K562 (cell line): Measurements from ENCODE around the gene SERINC3. TPM values are rescaled to one million over a fixed set of nuclear protein-coding genes. Genes with fewer than 3 reads are reported as not detected.

ENCODE experiments used
- ATAC-seq: fragments of 200-7000 bp; cut with Tn5 transposase; 3 replicates; pipeline ENCODE4 v1.9.1; 2020; ENCODE audit warnings: moderate library complexity
- BruUV-seq: library from RNA; stranded (reverse); fragments of 400-500 nt; replicated peaks from 2 replicates; lab custom pipeline; 2021; lab: Mats Ljungman, UMichigan
- CTCF ChIA-PET: fragments of 300-600 bp; formaldehyde crosslinking; extraction: SDS; loops from one replicate; lab custom pipeline; 2021; ENCODE audit warnings: low intra/inter-chr PET ratio; lab: Yijun Ruan, JAX
- POLR2A ChIA-PET: fragments of 300-600, 350-650 bp; sonication (Branson Sonifier 250); formaldehyde crosslinking; extraction: SDS; loops from one replicate; lab custom pipeline; 2021; ENCODE audit warnings: antibody characterized with exemption, inconsistent platforms; lab: Yijun Ruan, JAX
- DNase-seq, 4 experiments: peaks; one replicate each; pipeline versions ENCODE4 v3.0.0 to v3.0.0-alpha.2; 2011 to 2018; ENCODE audit warnings: low spot score in 3 of 4, mixed read lengths in 3 of 4; ENCODE audit errors: extremely low read depth in 1 of 4
- FAIRE-seq: peaks from 2 replicates; lab custom pipeline; 2011; peaks lifted over from hg19 to GRCh38; lab: Jason Lieb, UNC
- H2AFZ ChIP-seq: 2 replicates; pipeline ENCODE4 v1.6.0; 2011; ENCODE audit warnings: low read depth, low read length, control low read depth, inconsistent platforms
- H3K27ac ChIP-seq: fragments of 200-600 bp; 3 replicates; pipeline ENCODE4 v1.8.0; 2011; ENCODE audit warnings: low read depth, mild to moderate bottlenecking, control low read depth, inconsistent platforms, low read length, moderate library complexity, mixed read lengths; ENCODE audit errors: extremely low read depth
- H3K27me3 ChIP-seq, 2 experiments: fragments of 300-600 bp in 1 of 2; 2 replicates in 1 of 2; 3 replicates in 1 of 2; pipeline versions ENCODE4 v1.6.0 to v1.8.0; 2011; ENCODE audit warnings: inconsistent platforms in 2 of 2, low read length in 2 of 2, mild to moderate bottlenecking in 1 of 2, mixed read lengths in 1 of 2, moderate library complexity in 1 of 2; ENCODE audit not compliant: control insufficient read depth in 2 of 2, insufficient read depth in 2 of 2
- H3K36me3 ChIP-seq: fragments of 300-600 bp; 3 replicates; pipeline ENCODE4 v1.8.0; 2011; ENCODE audit warnings: mild to moderate bottlenecking, low read length, inconsistent platforms; ENCODE audit not compliant: control insufficient read depth, insufficient read depth
- H3K4me1 ChIP-seq, 2 experiments: fragments of 200-600 bp in 1 of 2; replicated peaks in 1 of 2; 2 replicates in 1 of 2; 3 replicates in 1 of 2; pipeline versions ENCODE4 v1.5.1 to v1.8.0; 2011; ENCODE audit warnings: inconsistent platforms in 2 of 2, low read length in 2 of 2, mild to moderate bottlenecking in 1 of 2, mixed read lengths in 1 of 2, moderate library complexity in 1 of 2; ENCODE audit not compliant: control insufficient read depth in 2 of 2, insufficient read depth in 2 of 2
- H3K4me2 ChIP-seq: 2 replicates; pipeline ENCODE4 v1.6.1; 2011; ENCODE audit warnings: low read length, control low read depth, inconsistent platforms, mixed read lengths; ENCODE audit not compliant: insufficient read depth
- H3K4me3 ChIP-seq: fragments of 200-600 bp; sonication (generic), shearing (Covaris generic); 2 replicates; pipeline ENCODE4 v1.5.1; 2016; ENCODE audit warnings: control low read depth, inconsistent platforms
- H3K79me2 ChIP-seq: fragments of 200-600 bp; 3 replicates; pipeline ENCODE4 v1.8.0; 2011; ENCODE audit warnings: low read length, inconsistent platforms; ENCODE audit not compliant: control insufficient read depth, insufficient read depth
- H3K9ac ChIP-seq, 2 experiments: 2 replicates each; pipeline versions ENCODE4 v1.6.0 to v1.6.1; 2011; ENCODE audit warnings: low read depth in 2 of 2, low read length in 2 of 2, control low read depth in 1 of 2, inconsistent platforms in 1 of 2, mild to moderate bottlenecking in 1 of 2, mixed read lengths in 1 of 2; ENCODE audit not compliant: insufficient read depth in 1 of 2
- H3K9me1 ChIP-seq: one replicate; pipeline ENCODE4 v1.6.0; 2011; ENCODE audit warnings: inconsistent platforms, mild to moderate bottlenecking, low read length, moderate library complexity; ENCODE audit not compliant: control insufficient read depth, insufficient read depth
- H3K9me3 ChIP-seq: replicated peaks from 2 replicates; pipeline ENCODE4 v1.5.1; 2011; ENCODE audit warnings: low read depth, low read length, inconsistent platforms; ENCODE audit not compliant: control insufficient read depth, insufficient read depth
- H4K20me1 ChIP-seq: replicated peaks from 2 replicates; pipeline ENCODE4 v1.6.1; 2011; ENCODE audit warnings: low read length, inconsistent platforms, mixed read lengths; ENCODE audit not compliant: control insufficient read depth, insufficient read depth
- FOXA3 ChIP-seq, 2 experiments: fragments of 450-650 bp in 1 of 2; sonication (generic) in 1 of 2; formaldehyde crosslinking; IDR thresholded peaks in 1 of 2; conservative IDR thresholded peaks in 1 of 2; 2 replicates each; pipeline versions ENCODE4 v1.4.0 to v1.8.0; 2020 to 2022; ENCODE audit warnings: mild to moderate bottlenecking in 2 of 2, missing genetic modification reagents in 1 of 2
- PTBP1 ChIP-seq: fragments of 200-400 bp; formaldehyde crosslinking; IDR thresholded peaks from 2 replicates; pipeline ENCODE4 v1.6.1; 2017; ENCODE audit warnings: low read depth, low read length
- SMC3 ChIP-seq: conservative IDR thresholded peaks from 2 replicates; pipeline ENCODE4 v1.6.1; 2011; ENCODE audit warnings: low read depth, low read length, improper control_type of control experiment; ENCODE audit not compliant: insufficient read depth
- ZNF140 ChIP-seq: fragments of 250-450 bp; sonication (Bioruptor Pico); IDR thresholded peaks from 2 replicates; pipeline ENCODE4 v1.8.0; 2021; ENCODE audit warnings: moderate library complexity, mild to moderate bottlenecking, inconsistent platforms
- ZNF79 ChIP-seq: fragments of 250-450 bp; sonication (Bioruptor Pico); IDR thresholded peaks from 2 replicates; pipeline ENCODE4 v1.4.0; 2020; ENCODE audit warnings: low read depth, mild to moderate bottlenecking, moderate library complexity
- WGBS: fragments of 100-300 bp; shearing (Covaris generic); methylation state at CpG from one replicate; pipeline ENCODE4 v1.1.6; 2016; ENCODE audit warnings: low coverage, mixed read lengths; ENCODE audit not compliant: insufficient coverage; ENCODE audit errors: missing lambda C conversion rate; 5-methylcytosine and 5-hydroxymethylcytosine counted together
- in situ Hi-C: fragments of 300-500 bp; cut with MboI; formaldehyde crosslinking; loops from 4 replicates; pipeline ENCODE4 v1.15.0; 2018; ENCODE audit warnings: inconsistent platforms, mixed read lengths
- intact Hi-C: fragments of 100-400 bp; cut with micrococcal nuclease; formaldehyde crosslinking; loops from 2 replicates; pipeline ENCODE4 v1.14.2; 2022
- polyA plus RNA-seq, 8 experiments: library from polyadenylated mRNA; depleted of rRNA in 4 of 8; stranded (reverse) in 5 of 8; unstranded in 3 of 8; fragments of >200 nt; fragmentation: Nextera tagmentation in 2 of 8; fragmentation: Illumina TruSeq in 1 of 8; extraction: Ambion mirVana in 2 of 8; extraction: Trizol in 1 of 8; gene quantifications; 2 replicates each; pipeline versions ENCODE4 v1.2.1 to v1.2.3, GENCODE V29; 2011 to 2014; ENCODE audit warnings: inconsistent platforms in 1 of 8, missing spikeins in 1 of 8
- total RNA-seq, 7 experiments: library from RNA; depleted of rRNA in 6 of 7; stranded (reverse); fragments of >200 nt in 6 of 7; fragmentation: Illumina TruSeq in 2 of 7; extraction: Trizol in 2 of 7; gene quantifications; 2 replicates each; pipeline versions ENCODE4 v1.2.1 to v1.2.3, GENCODE V29; 2011 to 2021; ENCODE audit warnings: low replicate concordance in 1 of 7
- TF ChIP-seq, protein P1 (sequence below): fragments of 250-450 bp; sonication (Bioruptor Pico); IDR thresholded peaks from 2 replicates; pipeline ENCODE4 v1.9.0; 2021; ENCODE audit warnings: mild to moderate bottlenecking, inconsistent platforms
- TF ChIP-seq, protein P2 (sequence below), 2 experiments: fragments of 450-650 bp; IDR thresholded peaks; 2 replicates each; pipeline ENCODE4 v1.6.1; 2016; ENCODE audit warnings: mild to moderate bottlenecking in 2 of 2, borderline replicate concordance in 1 of 2, low read depth in 1 of 2, moderate library complexity in 1 of 2

Gene SERINC3
- total and polyA plus RNA-seq, 9 of the 15 experiments (the other 6 are each of a cell fraction or from before 2014, with no cell fraction given) = 24.7 to 107 (median 48.8) TPM

DNA sequence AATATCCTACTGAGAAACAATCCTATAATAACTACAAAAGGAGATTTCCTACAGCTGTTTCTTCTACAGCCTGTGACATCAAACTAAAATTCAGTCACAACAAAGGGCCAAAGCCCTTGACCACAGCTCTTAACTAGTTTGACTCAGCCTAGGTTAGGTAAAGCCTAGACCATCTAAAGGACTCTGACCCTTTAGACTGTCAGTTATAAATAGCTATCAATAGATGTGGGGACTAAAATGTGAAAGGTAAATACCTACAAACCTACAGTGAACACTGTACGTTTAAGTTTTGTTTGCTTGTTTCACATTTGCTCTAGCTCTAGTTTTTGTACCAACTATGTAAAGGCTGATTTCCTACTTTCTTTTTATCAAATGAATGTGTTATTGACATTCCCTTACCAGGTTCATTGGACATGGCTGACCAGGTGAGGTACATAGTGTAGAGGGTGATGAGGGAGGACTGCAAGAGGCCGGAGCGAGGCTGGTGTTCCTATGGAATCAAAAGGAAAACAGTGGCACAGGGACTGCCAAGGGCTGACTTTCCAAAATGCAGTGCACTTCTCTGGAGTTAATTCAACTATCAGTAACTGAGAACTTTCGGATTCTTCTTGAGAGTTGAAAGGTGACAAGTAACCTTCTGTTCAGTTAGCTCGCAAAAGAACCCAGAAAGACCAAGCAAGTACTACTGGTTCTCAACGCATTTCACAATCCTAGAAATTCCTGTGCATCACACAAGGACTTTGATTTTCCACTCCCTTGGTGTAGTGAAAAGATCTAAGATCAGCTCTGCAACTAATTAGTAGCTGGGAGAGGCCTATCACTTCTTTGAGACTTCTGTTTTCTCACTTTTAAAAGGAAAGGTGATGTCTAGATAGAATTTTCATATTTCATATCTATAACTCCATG, 17.2 kb downstream of the SERINC3 start:
- Histone ChIP-seq H2AFZ (no peak overlapping the region), H3K9me3 (no peaks in the 10 kb centered on the region), H3K4me3 (no peak overlapping the region), H4K20me1 (no peaks in the 10 kb centered on the region), H3K9ac (no peak overlapping the region), H3K9me1 (peaks cover 3% of the 10 kb centered on the region), H3K36me3 (peaks cover 83% of the 10 kb centered on the region), H3K4me1 (no peaks in the 10 kb centered on the region), H3K27ac (no peak overlapping the region), H3K27me3 (no peaks in the 10 kb centered on the region), H3K79me2 (no peaks in the 10 kb centered on the region), H3K4me2 (no peak overlapping the region)
- WGBS = 96% methylated on average over 6 of the region's 6 CpGs
- in situ Hi-C loops = no loop called here
- DNase-seq = no peak
- ATAC-seq = no peak
- FAIRE-seq = no peak
- no peak for TF ChIP-seq ZNF79
- TF ChIP-seq, protein P1, sequence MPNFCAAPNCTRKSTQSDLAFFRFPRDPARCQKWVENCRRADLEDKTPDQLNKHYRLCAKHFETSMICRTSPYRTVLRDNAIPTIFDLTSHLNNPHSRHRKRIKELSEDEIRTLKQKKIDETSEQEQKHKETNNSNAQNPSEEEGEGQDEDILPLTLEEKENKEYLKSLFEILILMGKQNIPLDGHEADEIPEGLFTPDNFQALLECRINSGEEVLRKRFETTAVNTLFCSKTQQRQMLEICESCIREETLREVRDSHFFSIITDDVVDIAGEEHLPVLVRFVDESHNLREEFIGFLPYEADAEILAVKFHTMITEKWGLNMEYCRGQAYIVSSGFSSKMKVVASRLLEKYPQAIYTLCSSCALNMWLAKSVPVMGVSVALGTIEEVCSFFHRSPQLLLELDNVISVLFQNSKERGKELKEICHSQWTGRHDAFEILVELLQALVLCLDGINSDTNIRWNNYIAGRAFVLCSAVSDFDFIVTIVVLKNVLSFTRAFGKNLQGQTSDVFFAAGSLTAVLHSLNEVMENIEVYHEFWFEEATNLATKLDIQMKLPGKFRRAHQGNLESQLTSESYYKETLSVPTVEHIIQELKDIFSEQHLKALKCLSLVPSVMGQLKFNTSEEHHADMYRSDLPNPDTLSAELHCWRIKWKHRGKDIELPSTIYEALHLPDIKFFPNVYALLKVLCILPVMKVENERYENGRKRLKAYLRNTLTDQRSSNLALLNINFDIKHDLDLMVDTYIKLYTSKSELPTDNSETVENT = no peak
- TF ChIP-seq, protein P2, sequence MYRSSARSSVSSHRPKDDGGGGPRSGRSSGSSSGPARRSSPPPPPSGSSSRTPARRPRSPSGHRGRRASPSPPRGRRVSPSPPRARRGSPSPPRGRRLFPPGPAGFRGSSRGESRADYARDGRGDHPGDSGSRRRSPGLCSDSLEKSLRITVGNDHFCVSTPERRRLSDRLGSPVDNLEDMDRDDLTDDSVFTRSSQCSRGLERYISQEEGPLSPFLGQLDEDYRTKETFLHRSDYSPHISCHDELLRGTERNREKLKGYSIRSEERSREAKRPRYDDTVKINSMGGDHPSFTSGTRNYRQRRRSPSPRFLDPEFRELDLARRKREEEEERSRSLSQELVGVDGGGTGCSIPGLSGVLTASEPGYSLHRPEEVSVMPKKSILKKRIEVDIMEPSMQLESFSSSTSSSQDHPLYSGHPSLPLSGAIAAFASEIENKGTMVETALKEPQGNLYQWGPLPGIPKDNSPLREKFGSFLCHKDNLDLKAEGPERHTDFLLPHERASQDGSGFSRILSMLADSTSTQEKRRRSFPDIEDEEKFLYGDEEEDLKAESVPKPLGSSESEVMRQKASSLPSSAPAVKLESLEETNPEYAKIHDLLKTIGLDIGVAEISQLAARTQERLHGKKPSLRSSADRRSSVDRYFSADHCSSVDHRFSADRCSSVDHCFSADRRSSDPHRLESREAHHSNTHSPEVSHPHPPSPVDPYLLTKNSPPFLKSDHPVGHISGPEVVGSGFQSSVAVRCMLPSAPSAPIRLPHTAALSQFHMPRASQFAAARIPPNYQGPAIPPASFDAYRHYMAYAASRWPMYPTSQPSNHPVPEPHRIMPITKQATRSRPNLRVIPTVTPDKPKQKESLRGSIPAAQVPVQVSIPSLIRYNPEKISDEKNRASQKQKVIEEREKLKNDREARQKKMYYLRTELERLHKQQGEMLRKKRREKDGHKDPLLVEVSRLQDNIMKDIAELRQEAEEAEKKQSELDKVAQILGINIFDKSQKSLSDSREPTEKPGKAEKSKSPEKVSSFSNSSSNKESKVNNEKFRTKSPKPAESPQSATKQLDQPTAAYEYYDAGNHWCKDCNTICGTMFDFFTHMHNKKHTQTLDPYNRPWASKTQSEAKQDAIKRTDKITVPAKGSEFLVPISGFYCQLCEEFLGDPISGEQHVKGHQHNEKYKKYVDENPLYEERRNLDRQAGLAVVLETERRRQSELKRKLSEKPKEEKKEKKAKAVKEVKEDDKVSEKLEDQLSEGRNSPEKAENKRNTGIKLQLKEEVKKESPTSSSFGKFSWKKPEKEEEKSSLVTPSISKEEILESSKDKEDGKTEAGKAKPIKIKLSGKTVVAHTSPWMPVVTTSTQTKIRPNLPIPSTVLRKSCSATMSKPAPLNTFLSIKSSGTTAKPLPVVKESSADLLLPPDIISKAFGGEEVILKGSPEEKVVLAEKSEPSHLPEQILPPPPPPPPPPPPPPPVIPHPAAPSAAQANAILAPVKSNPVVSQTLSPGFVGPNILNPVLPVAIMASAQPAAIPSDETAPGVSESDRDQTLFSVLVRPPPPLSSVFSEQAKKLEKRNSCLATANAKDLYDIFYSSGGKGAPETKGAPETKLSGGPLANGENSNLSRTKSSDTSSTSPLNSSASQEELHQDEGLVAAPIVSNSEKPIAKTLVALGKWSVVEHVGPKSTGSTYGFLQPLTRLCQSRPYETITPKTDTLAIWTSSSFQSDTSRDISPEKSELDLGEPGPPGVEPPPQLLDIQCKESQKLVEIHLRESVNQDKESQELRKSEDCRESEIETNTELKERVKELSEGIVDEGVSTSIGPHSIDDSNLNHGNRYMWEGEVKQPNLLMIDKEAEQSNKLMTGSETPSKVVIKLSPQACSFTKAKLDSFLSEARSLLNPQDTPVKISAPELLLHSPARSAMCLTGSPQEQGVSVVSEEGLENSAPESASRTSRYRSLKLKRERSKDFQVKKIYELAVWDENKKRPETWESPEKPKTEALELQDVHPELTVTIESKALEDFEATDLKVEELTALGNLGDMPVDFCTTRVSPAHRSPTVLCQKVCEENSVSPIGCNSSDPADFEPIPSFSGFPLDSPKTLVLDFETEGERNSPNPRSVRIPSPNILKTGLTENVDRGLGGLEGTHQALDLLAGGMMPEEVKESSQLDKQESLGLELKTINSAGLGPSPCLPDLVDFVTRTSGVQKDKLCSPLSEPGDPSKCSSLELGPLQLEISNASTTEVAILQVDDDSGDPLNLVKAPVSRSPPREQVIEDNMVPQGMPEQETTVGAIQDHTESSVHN (IDR thresholded peaks at IDR 0.05; ENCODE audit: borderline replicate concordance in 1 of 2, low read depth in 1 of 2) = no peak
- TF ChIP-seq SMC3 = no peak
- no peak for TF ChIP-seq PTBP1
- no peak for TF ChIP-seq FOXA3 (CRISPR knock-in tag; conservative IDR thresholded peaks at IDR 0.05 in 1 of 2, IDR thresholded peaks at IDR 0.05 in 1 of 2)
- TF ChIP-seq ZNF140 (CRISPR knock-in tag) = no peak
- ChIA-PET CTCF (no interaction called here), POLR2A (interaction anchor here (1.9 to 2.5 kb wide), 3 partner anchors 10 to 13 kb away, joined by 4 to 14 read pairs (median 8); no protein-coding TSS in a partner anchor)
- no TSS peak for BruUV-seq
- intact Hi-C loops = no loop called here
